Astrocyte (in vitro differentiated cells and primary cell): Measurements from ENCODE around the gene GLCCI1. TPM values are rescaled to one million over a fixed set of nuclear protein-coding genes. Genes with fewer than 3 reads are reported as not detected.
"Not testable (repeated sequence)": the region's sequence is repeated elsewhere in the genome, so short reads cannot be mapped to it uniquely, and the experiment has no call there.

Experiments used
- DNase-seq: peaks from one replicate; pipeline ENCODE4 v3.0.0-alpha.2; 2010; ENCODE audit warnings: low read depth
- FAIRE-seq: peaks from 2 replicates; lab custom pipeline; 2011; peaks lifted over from hg19 to GRCh38; lab: Jason Lieb, UNC
- H2AFZ ChIP-seq: 2 replicates; pipeline ENCODE4 v1.6.0; 2012; ENCODE audit warnings: low read depth, low read length, inconsistent platforms
- H3K27ac ChIP-seq: 2 replicates; pipeline ENCODE4 v1.5.1; 2011; ENCODE audit warnings: low read depth, low read length, inconsistent platforms
- H3K27me3 ChIP-seq: 2 replicates; pipeline ENCODE4 v1.6.0; 2011; ENCODE audit warnings: low read length, inconsistent platforms; ENCODE audit not compliant: insufficient read depth
- H3K36me3 ChIP-seq: 2 replicates; pipeline ENCODE4 v1.5.1; 2011; ENCODE audit warnings: low read length, inconsistent platforms; ENCODE audit not compliant: insufficient read depth
- H3K4me1 ChIP-seq: 2 replicates; pipeline ENCODE4 v1.5.1; 2011; ENCODE audit warnings: low read length, inconsistent platforms; ENCODE audit not compliant: insufficient read depth
- H3K4me2 ChIP-seq: 2 replicates; pipeline ENCODE4 v1.6.0; 2012; ENCODE audit warnings: low read length, inconsistent platforms
- H3K4me3 ChIP-seq: 2 replicates; pipeline ENCODE4 v1.5.1; 2011; ENCODE audit warnings: low read depth, mild to moderate bottlenecking, low read length, inconsistent platforms; ENCODE audit not compliant: insufficient read depth
- H3K79me2 ChIP-seq: 2 replicates; pipeline ENCODE4 v1.6.0; 2012; ENCODE audit warnings: mild to moderate bottlenecking, low read length, inconsistent platforms; ENCODE audit not compliant: insufficient read depth
- H3K9ac ChIP-seq: 2 replicates; pipeline ENCODE4 v1.6.0; 2012; ENCODE audit warnings: mild to moderate bottlenecking, low read length, inconsistent platforms
- H3K9me3 ChIP-seq: 2 replicates; pipeline ENCODE4 v1.5.1; 2012; ENCODE audit warnings: low read depth, mild to moderate bottlenecking, low read length, inconsistent platforms; ENCODE audit not compliant: insufficient read depth
- H4K20me1 ChIP-seq: 2 replicates; pipeline ENCODE4 v1.6.0; 2012; ENCODE audit warnings: low read length, inconsistent platforms; ENCODE audit not compliant: insufficient read depth
- H3K27ac Mint-ChIP-seq: one replicate; pipeline ENCODE4 v1.8.0; 2021; ENCODE audit warnings: mild to moderate bottlenecking, mixed read lengths; ENCODE audit not compliant: unreplicated experiment
- H3K27me3 Mint-ChIP-seq: one replicate; pipeline ENCODE4 v1.8.0; 2021; ENCODE audit warnings: low read depth, mixed read lengths; ENCODE audit not compliant: unreplicated experiment
- H3K36me3 Mint-ChIP-seq: one replicate; pipeline ENCODE4 v1.8.0; 2021; ENCODE audit warnings: low read depth, mixed read lengths; ENCODE audit not compliant: unreplicated experiment
- H3K4me1 Mint-ChIP-seq: one replicate; pipeline ENCODE4 v1.8.0; 2021; ENCODE audit warnings: low read depth, mixed read lengths; ENCODE audit not compliant: unreplicated experiment
- H3K4me3 Mint-ChIP-seq: one replicate; pipeline ENCODE4 v1.8.0; 2021; ENCODE audit warnings: mild to moderate bottlenecking, moderate library complexity, mixed read lengths; ENCODE audit not compliant: unreplicated experiment
- H3K9me3 Mint-ChIP-seq: one replicate; pipeline ENCODE4 v1.8.0; 2021; ENCODE audit warnings: mild to moderate bottlenecking, mixed read lengths; ENCODE audit not compliant: unreplicated experiment
- EZH2 ChIP-seq: IDR thresholded peaks from 2 replicates; pipeline ENCODE4 v1.6.1; 2012; ENCODE audit warnings: mild to moderate bottlenecking, low read length, inconsistent platforms; ENCODE audit not compliant: insufficient read depth
- total RNA-seq: library from RNA; stranded (reverse); gene quantifications from 2 replicates; pipeline ENCODE4 v1.2.1, GENCODE V29; 2021
- TF ChIP-seq, protein P1 (sequence below): IDR thresholded peaks from 2 replicates; pipeline ENCODE4 v1.5.1; 2011; ENCODE audit warnings: low read depth, mild to moderate bottlenecking, inconsistent platforms, low read length, moderate library complexity; ENCODE audit not compliant: insufficient read depth

GLCCI1 gene
- total RNA-seq, 1 donor from 2014 or later: 24.2 TPM

- no peak for TF ChIP-seq EZH2
- TF ChIP-seq, protein P1, sequence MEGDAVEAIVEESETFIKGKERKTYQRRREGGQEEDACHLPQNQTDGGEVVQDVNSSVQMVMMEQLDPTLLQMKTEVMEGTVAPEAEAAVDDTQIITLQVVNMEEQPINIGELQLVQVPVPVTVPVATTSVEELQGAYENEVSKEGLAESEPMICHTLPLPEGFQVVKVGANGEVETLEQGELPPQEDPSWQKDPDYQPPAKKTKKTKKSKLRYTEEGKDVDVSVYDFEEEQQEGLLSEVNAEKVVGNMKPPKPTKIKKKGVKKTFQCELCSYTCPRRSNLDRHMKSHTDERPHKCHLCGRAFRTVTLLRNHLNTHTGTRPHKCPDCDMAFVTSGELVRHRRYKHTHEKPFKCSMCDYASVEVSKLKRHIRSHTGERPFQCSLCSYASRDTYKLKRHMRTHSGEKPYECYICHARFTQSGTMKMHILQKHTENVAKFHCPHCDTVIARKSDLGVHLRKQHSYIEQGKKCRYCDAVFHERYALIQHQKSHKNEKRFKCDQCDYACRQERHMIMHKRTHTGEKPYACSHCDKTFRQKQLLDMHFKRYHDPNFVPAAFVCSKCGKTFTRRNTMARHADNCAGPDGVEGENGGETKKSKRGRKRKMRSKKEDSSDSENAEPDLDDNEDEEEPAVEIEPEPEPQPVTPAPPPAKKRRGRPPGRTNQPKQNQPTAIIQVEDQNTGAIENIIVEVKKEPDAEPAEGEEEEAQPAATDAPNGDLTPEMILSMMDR: no peak
- no peak overlapping the region for H3K27ac Mint-ChIP-seq
- H3K27ac ChIP-seq: no peak overlapping the region
- no peak overlapping the region for H3K9ac ChIP-seq
- H3K27me3 ChIP-seq: no peaks in the 10 kb centered on the region
- FAIRE-seq (no peak), DNase-seq (no peak)
- no peak overlapping the region for H3K4me3 ChIP-seq
- no peaks in the 10 kb centered on the region for H3K36me3 ChIP-seq
- peaks cover 33% of the 10 kb centered on the region for H3K79me2 ChIP-seq
- peaks cover 8% of the 10 kb centered on the region for H4K20me1 ChIP-seq
- no peaks in the 10 kb centered on the region for H3K9me3 ChIP-seq
- H3K4me2 ChIP-seq: peak overlapping the region; percentile 17
- no peaks in the 10 kb centered on the region for H3K27me3 Mint-ChIP-seq
- H3K4me1 Mint-ChIP-seq: peaks cover 5% of the 10 kb centered on the region
- H3K9me3 Mint-ChIP-seq: peaks cover 5% of the 10 kb centered on the region
- H3K4me1 ChIP-seq: no peaks in the 10 kb centered on the region
- H2AFZ ChIP-seq: no peak overlapping the region
- H3K4me3 Mint-ChIP-seq: no peak overlapping the region
- H3K36me3 Mint-ChIP-seq: peaks cover 2% of the 10 kb centered on the region
These were observed 21.2 kb downstream of the GLCCI1 start for GRCh38 chr7:7989616-7990440.

GRCh38 chr7:7990441-7990761 lies 21.8 kb downstream of the GLCCI1 start:
- peaks cover 5% of the 10 kb centered on the region for H3K9me3 Mint-ChIP-seq
- peaks cover 1% of the 10 kb centered on the region for H3K4me1 Mint-ChIP-seq
- peaks cover 2% of the 10 kb centered on the region for H3K36me3 Mint-ChIP-seq
- DNase-seq: no peak
- Histone ChIP-seq H3K9me3 (no peaks in the 10 kb centered on the region), H3K4me3 (no peak overlapping the region), H3K27ac (no peak overlapping the region), H3K9ac (no peak overlapping the region), H3K36me3 (no peaks in the 10 kb centered on the region), H3K27me3 (no peaks in the 10 kb centered on the region), H2AFZ (no peak overlapping the region), H3K4me1 (no peaks in the 10 kb centered on the region), H4K20me1 (peaks cover 8% of the 10 kb centered on the region), H3K4me2 (no peak overlapping the region), H3K79me2 (peaks cover 32% of the 10 kb centered on the region)
- H3K4me3 Mint-ChIP-seq: no peak overlapping the region
- no peak overlapping the region for H3K27ac Mint-ChIP-seq
- TF ChIP-seq, protein P1: no peak
- TF ChIP-seq EZH2: no peak
- no peaks in the 10 kb centered on the region for H3K27me3 Mint-ChIP-seq
- no peak for FAIRE-seq

DNA sequence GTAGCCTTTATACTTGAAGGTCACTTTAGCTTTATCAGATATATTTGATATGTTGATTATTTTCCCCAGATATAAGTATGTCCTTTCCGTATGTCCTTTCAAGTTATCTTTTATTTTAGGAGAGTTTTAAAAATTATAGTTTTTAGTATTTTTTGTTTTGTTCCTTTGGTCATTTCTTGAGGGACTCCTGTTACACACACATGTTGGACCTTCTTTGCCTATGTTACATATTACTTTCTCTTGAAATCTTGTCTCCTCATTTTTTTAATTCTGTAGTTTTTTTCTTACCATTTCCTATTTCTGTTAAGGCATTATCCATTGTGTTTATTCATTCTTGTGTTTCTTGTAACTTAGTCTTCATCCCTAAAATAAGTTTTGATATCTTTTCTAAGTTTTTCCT lies 23.9 kb downstream of the GLCCI1 start:
- no peak overlapping the region for H3K4me3 Mint-ChIP-seq
- no peaks in the 10 kb centered on the region for H3K27me3 Mint-ChIP-seq
- TF ChIP-seq, protein P1: no peak
- TF ChIP-seq EZH2: no peak
- H3K79me2 ChIP-seq: peaks cover 24% of the 10 kb centered on the region
- H3K27ac Mint-ChIP-seq: no peak overlapping the region
- H3K36me3 ChIP-seq: no peaks in the 10 kb centered on the region
- peaks cover 8% of the 10 kb centered on the region for H4K20me1 ChIP-seq
- DNase-seq (no peak), FAIRE-seq (no peak)
- no peaks in the 10 kb centered on the region for H3K27me3 ChIP-seq
- H3K4me2 ChIP-seq: no peak overlapping the region
- peaks cover 5% of the 10 kb centered on the region for H3K9me3 Mint-ChIP-seq
- H3K4me3 ChIP-seq: no peak overlapping the region
- no peak overlapping the region for H3K9ac ChIP-seq
- no peak overlapping the region for H2AFZ ChIP-seq
- peaks cover 3% of the 10 kb centered on the region for H3K4me1 Mint-ChIP-seq
- peaks cover 2% of the 10 kb centered on the region for H3K36me3 Mint-ChIP-seq
- no peaks in the 10 kb centered on the region for H3K9me3 ChIP-seq
- no peak overlapping the region for H3K27ac ChIP-seq
- H3K4me1 ChIP-seq: no peaks in the 10 kb centered on the region

DNA sequence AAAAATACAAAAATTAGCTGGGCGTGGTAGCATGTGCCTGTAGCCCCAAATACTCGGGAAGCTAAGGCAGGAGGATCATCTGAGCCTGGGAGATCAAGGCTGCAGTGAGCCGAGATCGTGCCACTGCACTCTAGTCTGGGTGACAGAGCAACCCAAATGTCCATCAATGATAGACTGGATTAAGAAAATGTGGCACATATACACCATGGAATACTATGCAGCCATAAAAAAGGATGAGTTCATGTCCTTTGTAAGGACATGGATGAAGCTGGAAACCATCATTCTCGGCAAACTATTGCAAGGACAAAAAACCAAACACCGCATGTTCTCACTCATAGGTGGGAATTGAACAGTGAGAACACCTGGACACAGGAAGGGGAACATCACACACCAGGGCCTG lies 26.8 kb downstream of the GLCCI1 start:
- H3K4me1 ChIP-seq, H3K9me3 Mint-ChIP-seq, H4K20me1 ChIP-seq, H3K36me3 ChIP-seq, FAIRE-seq, H3K4me3 ChIP-seq, H3K27me3 Mint-ChIP-seq, H3K4me2 ChIP-seq, H3K27me3 ChIP-seq, H3K4me1 Mint-ChIP-seq, H3K27ac ChIP-seq, H2AFZ ChIP-seq, H3K36me3 Mint-ChIP-seq, H3K27ac Mint-ChIP-seq, H3K9me3 ChIP-seq, DNase-seq, H3K4me3 Mint-ChIP-seq, H3K9ac ChIP-seq: not testable (repeated sequence)
- H3K79me2 ChIP-seq: peaks cover 23% of the 10 kb centered on the region
